Fibroblast of peridontal ligament (primary cell): ENCODE results near the gene SPSB3.

Source experiments
- DNase-seq: peaks from one replicate; pipeline ENCODE4 v3.0.0-alpha.2; 2010; ENCODE audit errors: extremely low read depth

Gene SPSB3

GRCh38 chr16:1775006-1775845 lies 7.1 kb downstream of the SPSB3 start:
- no peak for DNase-seq

- DNase-seq: no peak
These were observed 8.0 kb downstream of the SPSB3 start for GRCh38 chr16:1774448-1774780.

GRCh38 chr16:1773703-1774447 lies 8.5 kb downstream of the SPSB3 start:
- DNase-seq: peak; percentile 33

GRCh38 chr16:1772908-1773702 lies 9.3 kb downstream of the SPSB3 start, which contains the start of gene MRPS34:
MRPS34 (minus strand) TSS chr16:1773134; CDS start chr16:1773119, 15 bp downstream.
- DNase-seq: peak; percentile 77

GRCh38 chr16:1772362-1772907 lies 9.9 kb downstream of the SPSB3 start, which contains the start of gene EME2:
EME2 (plus strand) TSS chr16:1772810; CDS start chr16:1773228, 418 bp downstream.
- no peak for DNase-seq

GRCh38 chr16:1771864-1772361 lies 10.5 kb downstream of the SPSB3 start:
- DNase-seq: no peak

- DNase-seq: peak; percentile 57
These were observed 11.0 kb downstream of the SPSB3 start, which contains the start of gene NME3 for GRCh38 chr16:1771188-1771863. NME3 (minus strand) TSS chr16:1771543; CDS start chr16:1771534, 9 bp downstream.

- DNase-seq: peak; percentile 55
These were observed 11.8 kb downstream of the SPSB3 start for GRCh38 chr16:1770328-1771187.

- no peak for DNase-seq
These were observed 12.7 kb downstream of the SPSB3 start for GRCh38 chr16:1769402-1770300.

GRCh38 chr16:1768767-1769401 lies 13.5 kb downstream of the SPSB3 start:
- DNase-seq: no peak

GRCh38 chr16:1768061-1768766 lies 14.2 kb downstream of the SPSB3 start:
- no peak for DNase-seq

- DNase-seq: no peak
These were observed 15.0 kb downstream of the SPSB3 start for GRCh38 chr16:1767116-1767994.

- no peak for DNase-seq
These were observed 15.7 kb downstream of the SPSB3 start for GRCh38 chr16:1766701-1767100.

- DNase-seq: no peak
These were observed 16.1 kb downstream of the SPSB3 start for GRCh38 chr16:1766231-1766630.

- DNase-seq: no peak
These were observed 16.5 kb downstream of the SPSB3 start for GRCh38 chr16:1765826-1766225.

- DNase-seq: no peak
These were observed 17.4 kb downstream of the SPSB3 start for GRCh38 chr16:1764971-1765370.
